GM18909 (cell line): Measurements from ENCODE around the gene PPFIA2.
"Not testable (repeated sequence)": the region's sequence is repeated elsewhere in the genome, so short reads cannot be mapped to it uniquely, and the experiment has no call there.

ENCODE experiments used
- ATAC-seq: cut with Tn5 transposase; IDR thresholded peaks from one replicate; pipeline ENCODE4 v1.9.1; 2021; ENCODE audit warnings: mild to moderate bottlenecking; ENCODE audit not compliant: unreplicated experiment, poor library complexity

PPFIA2 gene

GRCh38 chr12:81679614-81680013 is 79.5 kb downstream of the PPFIA2 start:
- no peak for ATAC-seq

GRCh38 chr12:81670759-81671158 is 88.4 kb downstream of the PPFIA2 start:
- no peak for ATAC-seq

GRCh38 chr12:81668475-81668874 is 90.7 kb downstream of the PPFIA2 start:
- peak; percentile 86 for ATAC-seq

- ATAC-seq, result not testable (repeated sequence)
These were observed 99.8 kb downstream of the PPFIA2 start for GRCh38 chr12:81659310-81659709.

GRCh38 chr12:81644503-81644902 is 114.6 kb downstream of the PPFIA2 start:
- peak; percentile 83 for ATAC-seq

- no peak for ATAC-seq
These were observed 120.0 kb downstream of the PPFIA2 start for GRCh38 chr12:81639196-81639595.

- ATAC-seq, result no peak
These were observed 126.0 kb downstream of the PPFIA2 start for GRCh38 chr12:81633127-81633526.

- no peak for ATAC-seq
These were observed 131.6 kb downstream of the PPFIA2 start for GRCh38 chr12:81627336-81628189.

- ATAC-seq, result no peak
These were observed 132.7 kb downstream of the PPFIA2 start for GRCh38 chr12:81626406-81626805.

GRCh38 chr12:81617915-81618314 is 141.2 kb downstream of the PPFIA2 start:
- ATAC-seq, result no peak

GRCh38 chr12:81615026-81615588 is 144.0 kb downstream of the PPFIA2 start:
- ATAC-seq, result no peak

GRCh38 chr12:81610955-81611889 is 147.9 kb downstream of the PPFIA2 start:
- ATAC-seq, result peak; percentile 68

GRCh38 chr12:81597928-81598604 is 161.1 kb downstream of the PPFIA2 start:
- ATAC-seq, result peak; percentile 90

GRCh38 chr12:81596558-81596957 is 162.6 kb downstream of the PPFIA2 start:
- no peak for ATAC-seq

- ATAC-seq, result no peak
These were observed 167.9 kb downstream of the PPFIA2 start for GRCh38 chr12:81591256-81591655.

GRCh38 chr12:81590703-81591102 is 168.4 kb downstream of the PPFIA2 start:
- ATAC-seq, result not testable (repeated sequence)

- ATAC-seq, result no peak
These were observed 170.7 kb downstream of the PPFIA2 start for GRCh38 chr12:81588235-81589008.

- ATAC-seq, result no peak
These were observed 173.4 kb downstream of the PPFIA2 start for GRCh38 chr12:81585787-81586186.

- no peak for ATAC-seq
These were observed 185.9 kb downstream of the PPFIA2 start for GRCh38 chr12:81573228-81573627.
